Tibial artery (tissue), 4 donors: ENCODE results near the gene PLA2G2F.

Experiments
- DNase-seq, 2 donors: peaks; one replicate each; pipeline ENCODE4 v3.0.0-alpha.2; 2019
- H3K27ac ChIP-seq, 2 donors: fragments of 200-600 bp; sonication (generic) in 1 of 2; 1 replicate in 1 of 2; 2 replicates in 1 of 2; pipeline ENCODE4 v1.5.1; 2018 to 2019; ENCODE audit warnings: mild to moderate bottlenecking in 1 of 2
- H3K27me3 ChIP-seq, 2 donors: fragments of 200-600 bp; sonication (generic) in 1 of 2; one replicate each; pipeline versions ENCODE4 v1.5.1 to v1.6.0; 2016 to 2019
- H3K36me3 ChIP-seq, 3 donors: fragments of 200-600 bp; sonication (generic) in 2 of 3; one replicate each; pipeline ENCODE4 v1.5.1; 2016 to 2019; ENCODE audit warnings: mild to moderate bottlenecking in 2 of 3
- H3K4me1 ChIP-seq, 4 donors: fragments of 200-600 bp; sonication (generic) in 2 of 4; 1 replicate in 3 of 4; 2 replicates in 1 of 4; pipeline ENCODE4 v1.5.1; 2016 to 2019
- H3K4me3 ChIP-seq, 2 donors: fragments of 200-600 bp; sonication (generic) in 1 of 2; 1 replicate in 1 of 2; 2 replicates in 1 of 2; pipeline ENCODE4 v1.5.1; 2018 to 2019; ENCODE audit warnings: mild to moderate bottlenecking in 2 of 2
- H3K9me3 ChIP-seq, 3 donors: fragments of 200-600 bp; sonication (generic) in 1 of 3; one replicate each; pipeline ENCODE4 v1.5.1; 2016 to 2019
- CTCF ChIP-seq, 2 experiments: fragments of 200-600 bp in 1 of 2; fragments of 450-650 bp in 1 of 2; IDR thresholded peaks; one replicate each; pipeline ENCODE4 v1.5.1; 2017 to 2019; ENCODE audit warnings: antibody characterized with exemption in 2 of 2, mild to moderate bottlenecking in 1 of 2, moderate library complexity in 1 of 2
- intact Hi-C: fragments of 100-400 bp; cut with DNase I; formaldehyde crosslinking; loops from one replicate; pipeline ENCODE4 v1.15.0; 2023; ENCODE audit warnings: low total_unique reads

PLA2G2F gene

DNA sequence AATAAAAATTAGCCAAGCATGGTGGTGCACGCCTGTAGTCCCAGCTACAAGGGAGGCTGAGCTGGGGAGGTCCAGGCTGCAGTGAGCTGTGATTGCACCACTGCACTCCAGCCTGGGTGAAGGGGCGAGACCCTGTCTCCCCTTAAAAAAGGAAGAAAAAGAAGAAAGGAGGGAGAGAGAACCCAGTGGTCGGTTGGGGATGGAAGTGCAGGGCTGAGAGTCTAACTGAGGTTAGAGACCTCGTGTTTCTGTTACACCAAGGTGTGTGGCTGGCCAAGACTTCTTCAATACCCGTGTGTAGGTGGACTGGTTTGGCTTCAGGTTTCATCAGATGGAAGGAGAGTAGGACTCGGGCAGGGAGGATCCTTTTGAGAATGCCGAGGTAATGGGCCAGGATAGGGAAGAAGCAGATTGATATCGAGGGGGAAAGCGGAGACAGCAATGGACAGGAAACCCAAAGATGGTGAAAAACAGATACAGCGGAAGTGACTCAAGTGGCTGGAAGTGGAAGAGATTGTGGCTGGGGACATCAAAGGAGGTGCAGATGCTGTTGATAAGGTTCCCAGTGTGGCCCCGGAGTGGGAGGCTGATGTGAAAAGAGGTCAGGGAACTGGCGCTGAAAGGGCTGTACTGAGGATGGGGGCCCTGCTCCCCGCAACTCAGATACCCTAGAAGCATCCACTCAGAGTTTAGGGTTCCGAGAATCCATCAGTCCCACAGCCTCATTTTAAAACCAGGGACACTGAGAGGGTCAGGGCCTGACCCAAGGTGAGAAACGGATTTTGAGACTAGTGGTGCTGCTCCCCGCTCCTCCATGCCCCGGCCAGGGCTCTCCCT, 46.1 kb downstream of the PLA2G2F start:
- Histone ChIP-seq H3K4me1 (peaks cover 0 to 16% (median 6%) of the 10 kb centered on the region in 4 donors), H3K27ac (no peak overlapping the region), H3K36me3 (no peaks in the 10 kb centered on the region), H3K27me3 (peaks cover 0 to 80% of the 10 kb centered on the region in 2 donors), H3K9me3 (no peaks in the 10 kb centered on the region), H3K4me3 (peak overlapping the region in 1 of 2 donors; percentile 38)
- TF ChIP-seq CTCF (IDR thresholded peaks at IDR 0.05), result no peak
- intact Hi-C loops, result no loop called here
- no peak for DNase-seq

DNA sequence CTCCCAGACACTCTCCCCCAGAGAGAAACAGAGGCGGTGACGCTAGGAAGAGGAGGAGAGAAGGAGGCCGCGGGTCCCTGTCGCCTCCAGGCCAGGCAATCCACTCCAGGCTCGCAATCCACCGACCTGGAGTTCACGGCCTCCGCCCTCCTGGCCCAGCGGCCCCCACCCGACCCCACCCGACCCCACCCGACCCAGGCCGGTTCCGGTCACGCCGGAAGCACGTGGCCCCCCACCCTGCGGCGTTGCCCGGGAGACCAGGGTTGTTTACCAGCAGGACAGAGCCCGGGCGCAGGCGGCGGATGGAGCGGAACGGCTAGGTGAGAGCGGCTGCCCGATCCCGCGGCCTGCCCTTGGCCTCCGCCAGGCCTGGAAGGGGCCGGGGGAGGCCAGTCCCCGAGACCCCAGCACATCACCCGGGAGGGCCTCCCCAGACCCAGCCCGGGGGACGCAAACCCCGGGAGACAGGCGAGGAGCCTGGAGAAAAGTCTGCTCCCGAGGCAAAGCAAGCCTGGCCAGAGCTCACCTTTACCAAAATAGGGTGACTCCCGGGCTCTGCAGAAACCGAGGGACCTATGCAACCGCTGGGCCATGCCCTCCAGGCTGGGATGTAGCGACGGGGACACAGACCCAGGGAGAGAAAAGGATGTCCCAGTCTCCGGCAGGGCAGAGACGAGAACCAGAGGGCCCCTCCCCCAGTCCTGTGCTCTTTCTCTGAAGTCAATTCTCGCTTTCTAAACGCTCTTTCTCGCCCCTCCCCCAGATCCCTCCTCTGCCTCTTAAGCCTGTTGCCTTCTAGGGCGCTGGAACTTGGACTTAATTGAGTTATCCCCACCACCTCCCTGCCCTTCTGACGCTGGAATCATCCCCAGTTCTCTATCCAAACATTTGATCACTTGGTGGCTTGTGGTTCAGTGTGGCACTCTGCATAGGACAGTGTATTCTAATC, 47.0 kb downstream of the PLA2G2F start, which contains the start of the genes PLA2G2C and UBXN10:
Gene PLA2G2C (minus strand): TSS at position 685 of the 949 bp plus-strand sequence. CDS start 9,155 bp downstream, outside the sequence.
Gene UBXN10 (plus strand): TSS at position 263 of the 949 bp plus-strand sequence. CDS start 4,466 bp downstream, outside the sequence.
- H3K27me3 ChIP-seq, result peaks cover 0 to 83% of the 10 kb centered on the region in 2 donors
- no peak for DNase-seq

GRCh38 chr1:20187103-20187812, 48.1 kb downstream of the PLA2G2F start:
- no peak overlapping the region for H3K4me3 ChIP-seq
- H3K27me3 ChIP-seq, result peaks cover 0 to 86% of the 10 kb centered on the region in 2 donors
- TF ChIP-seq CTCF (IDR thresholded peaks at IDR 0.05), result no peak
- peaks cover 0 to 16% (median 6%) of the 10 kb centered on the region in 4 donors for H3K4me1 ChIP-seq
- no peaks in the 10 kb centered on the region for H3K36me3 ChIP-seq
- no peak overlapping the region for H3K27ac ChIP-seq
- H3K9me3 ChIP-seq, result no peaks in the 10 kb centered on the region
- intact Hi-C loops, result no loop called here
- peak in 1 of 2 donors; percentile 41 for DNase-seq

More for the DNA sequence above, 47.0 kb downstream of the PLA2G2F start, which contains the start of the genes PLA2G2C and UBXN10:
- H3K36me3 ChIP-seq, result no peaks in the 10 kb centered on the region
- H3K27ac ChIP-seq, result no peak within 1 kb of the TSS
- intact Hi-C loops, result no loop called here
- peak within 1 kb of the TSS in 1 of 2 donors; percentile 38 for H3K4me3 ChIP-seq
- TF ChIP-seq CTCF (IDR thresholded peaks at IDR 0.05), result no peak
- H3K4me1 ChIP-seq, result peaks cover 0 to 16% (median 6%) of the 10 kb centered on the region in 4 donors
- no peaks in the 10 kb centered on the region for H3K9me3 ChIP-seq

GRCh38 chr1:20187813-20188454, 48.8 kb downstream of the PLA2G2F start:
- H3K27ac ChIP-seq, result no peak overlapping the region
- H3K4me1 ChIP-seq, result peaks cover 0 to 16% (median 6%) of the 10 kb centered on the region in 4 donors
- no peak for TF ChIP-seq CTCF (IDR thresholded peaks at IDR 0.05)
- no peak overlapping the region for H3K4me3 ChIP-seq
- DNase-seq, result no peak
- H3K27me3 ChIP-seq, result peaks cover 0 to 88% of the 10 kb centered on the region in 2 donors
- no peaks in the 10 kb centered on the region for H3K9me3 ChIP-seq
- intact Hi-C loops, result no loop called here
- no peaks in the 10 kb centered on the region for H3K36me3 ChIP-seq
